ENCODE measurements around the gene IFI27L1.
"Not testable (repeated sequence)": the region's sequence is repeated elsewhere in the genome, so short reads cannot be mapped to it uniquely, and the experiment has no call there.

Gene IFI27L1

GRCh38 chr14:94062344-94062940, 18.7 kb upstream of the IFI27L1 start:
- no peak overlapping the region for H2BK120ac ChIP-seq (ENCODE audit: low read depth, low read length)
- peaks cover 0 to 5% of the 10 kb centered on the region in 2 donors for H3K4me1 ChIP-seq (ENCODE audit: control insufficient read depth in 2 of 2, insufficient read depth in 1 of 2, low read depth in 1 of 2, low read length in 2 of 2)
- H2BK15ac ChIP-seq (ENCODE audit: low read length), result no peak overlapping the region
- no peak for DNase-seq (ENCODE audit: low spot score)
- no peak overlapping the region for H3K9ac ChIP-seq (ENCODE audit: low read depth, low read length, poor library complexity)
- no peak overlapping the region for H4K91ac ChIP-seq (ENCODE audit: low read depth, low read length, poor library complexity)
- no peak overlapping the region for H3K4me3 ChIP-seq (ENCODE audit: low read length in 2 of 2)
- H3K4me2 ChIP-seq (ENCODE audit: insufficient read depth, low read length, poor library complexity, severe bottlenecking), result no peak overlapping the region
- peaks cover 0 to 5% of the 10 kb centered on the region in 2 donors for H3K9me3 ChIP-seq (replicated peaks in 1 of 2; ENCODE audit: control insufficient read depth in 2 of 2, insufficient read depth in 1 of 2, low read depth in 1 of 2, low read length in 2 of 2)
- H2AFZ ChIP-seq (ENCODE audit: low read length), result no peak overlapping the region
- H4K8ac ChIP-seq (ENCODE audit: low read depth, low read length), result no peak overlapping the region
- no peak overlapping the region for H2BK5ac ChIP-seq (ENCODE audit: low read length)
- H3K36me3 ChIP-seq (replicated peaks in 1 of 2; ENCODE audit: control insufficient read depth in 2 of 2, insufficient read depth in 2 of 2, low read length in 2 of 2), result peaks cover 33 to 77% of the 10 kb centered on the region in 2 donors
- peaks cover 9% of the 10 kb centered on the region for H3K79me1 ChIP-seq (ENCODE audit: low read depth, low read length)
- H3K18ac ChIP-seq (ENCODE audit: low read length), result no peak overlapping the region
- H3K14ac ChIP-seq (ENCODE audit: low read length), result no peak overlapping the region
- H3K4ac ChIP-seq (ENCODE audit: low read length), result no peak overlapping the region
- no peak overlapping the region for H3K23ac ChIP-seq (ENCODE audit: low read depth, low read length, poor library complexity)
- no peak overlapping the region for H3K27ac ChIP-seq (replicated peaks; ENCODE audit: low read length)
- no peak overlapping the region for H2AK5ac ChIP-seq (ENCODE audit: low read depth, low read length)
- H2BK12ac ChIP-seq (ENCODE audit: low read length), result no peak overlapping the region
- no peaks in the 10 kb centered on the region for H3K27me3 ChIP-seq (ENCODE audit: control insufficient read depth in 3 of 3, insufficient read depth in 3 of 3, low read depth in 1 of 3, low read length in 3 of 3)
- WGBS, 2 donors (ENCODE audit: extremely low coverage in 2 of 2, insufficient read length in 2 of 2, insufficient replicate concordance in 1 of 2), result no CpG with 5 or more reads among the region's 9 CpGs

- Histone ChIP-seq H3K27me3 (ENCODE audit: control insufficient read depth in 3 of 3, insufficient read depth in 3 of 3, low read depth in 1 of 3, low read length in 3 of 3) (no peaks in the 10 kb centered on the region), H3K36me3 (replicated peaks in 1 of 2; ENCODE audit: control insufficient read depth in 2 of 2, insufficient read depth in 2 of 2, low read length in 2 of 2) (peaks cover 8 to 39% of the 10 kb centered on the region in 2 donors), H2AK5ac (ENCODE audit: low read depth, low read length) (no peak overlapping the region), H2BK12ac (ENCODE audit: low read length) (no peak overlapping the region), H3K4me3 (ENCODE audit: low read length in 2 of 2) (no peak overlapping the region), H3K4ac (ENCODE audit: low read length) (no peak overlapping the region), H2BK15ac (ENCODE audit: low read length) (no peak overlapping the region), H4K8ac (ENCODE audit: low read depth, low read length) (no peak overlapping the region), H4K91ac (ENCODE audit: low read depth, low read length, poor library complexity) (no peak overlapping the region), H3K9ac (ENCODE audit: low read depth, low read length, poor library complexity) (peak overlapping the region; percentile 70), H2BK120ac (ENCODE audit: low read depth, low read length) (no peak overlapping the region), H2AFZ (ENCODE audit: low read length) (no peak overlapping the region), H3K27ac (replicated peaks; ENCODE audit: low read length) (no peak overlapping the region), H3K18ac (ENCODE audit: low read length) (peak overlapping the region; percentile 35), H2BK5ac (ENCODE audit: low read length) (no peak overlapping the region), H3K4me1 (ENCODE audit: control insufficient read depth in 2 of 2, insufficient read depth in 1 of 2, low read depth in 1 of 2, low read length in 2 of 2) (peaks cover 0 to 5% of the 10 kb centered on the region in 2 donors), H3K4me2 (ENCODE audit: insufficient read depth, low read length, poor library complexity, severe bottlenecking) (no peak overlapping the region), H3K79me1 (ENCODE audit: low read depth, low read length) (peaks cover 9% of the 10 kb centered on the region), H3K9me3 (replicated peaks in 1 of 2; ENCODE audit: control insufficient read depth in 2 of 2, insufficient read depth in 1 of 2, low read depth in 1 of 2, low read length in 2 of 2) (peaks cover 0 to 30% of the 10 kb centered on the region in 2 donors), H3K23ac (ENCODE audit: low read depth, low read length, poor library complexity) (no peak overlapping the region), H3K14ac (ENCODE audit: low read length) (no peak overlapping the region)
- WGBS, 2 donors (ENCODE audit: extremely low coverage in 2 of 2, insufficient read length in 2 of 2, insufficient replicate concordance in 1 of 2), result no CpG with 5 or more reads among the region's 8 CpGs
- DNase-seq (ENCODE audit: low spot score), result no peak
Measured at GRCh38 chr14:94066089-94066676, 14.9 kb upstream of the IFI27L1 start.

GRCh38 chr14:94072076-94072475, 9.0 kb upstream of the IFI27L1 start:
- not testable (repeated sequence) for H3K14ac ChIP-seq (ENCODE audit: low read length); DNase-seq (ENCODE audit: low spot score); H2BK120ac ChIP-seq (ENCODE audit: low read depth, low read length); H4K91ac ChIP-seq (ENCODE audit: low read depth, low read length, poor library complexity); H3K27ac ChIP-seq (replicated peaks; ENCODE audit: low read length); H3K23ac ChIP-seq (ENCODE audit: low read depth, low read length, poor library complexity); H4K8ac ChIP-seq (ENCODE audit: low read depth, low read length); H3K79me1 ChIP-seq (ENCODE audit: low read depth, low read length); H2BK12ac ChIP-seq (ENCODE audit: low read length); H3K4me2 ChIP-seq (ENCODE audit: insufficient read depth, low read length, poor library complexity, severe bottlenecking); H3K4me1 ChIP-seq (ENCODE audit: control insufficient read depth in 2 of 2, insufficient read depth in 1 of 2, low read depth in 1 of 2, low read length in 2 of 2); H2AFZ ChIP-seq (ENCODE audit: low read length); H3K4ac ChIP-seq (ENCODE audit: low read length); H3K18ac ChIP-seq (ENCODE audit: low read length); H3K27me3 ChIP-seq (ENCODE audit: control insufficient read depth in 3 of 3, insufficient read depth in 3 of 3, low read depth in 1 of 3, low read length in 3 of 3); H3K4me3 ChIP-seq (ENCODE audit: low read length in 2 of 2); H2BK15ac ChIP-seq (ENCODE audit: low read length); H2BK5ac ChIP-seq (ENCODE audit: low read length); H3K9ac ChIP-seq (ENCODE audit: low read depth, low read length, poor library complexity); H2AK5ac ChIP-seq (ENCODE audit: low read depth, low read length)
- Histone ChIP-seq H3K36me3 (replicated peaks in 1 of 2; ENCODE audit: control insufficient read depth in 2 of 2, insufficient read depth in 2 of 2, low read length in 2 of 2) (peaks cover under 1 to 28% of the 10 kb centered on the region in 2 donors), H3K9me3 (replicated peaks in 1 of 2; ENCODE audit: control insufficient read depth in 2 of 2, insufficient read depth in 1 of 2, low read depth in 1 of 2, low read length in 2 of 2) (peaks cover 0 to 68% of the 10 kb centered on the region in 2 donors)
- no CpG with 5 or more reads among the region's 3 CpGs for WGBS, 2 donors (ENCODE audit: extremely low coverage in 2 of 2, insufficient read length in 2 of 2, insufficient replicate concordance in 1 of 2)

- no peak overlapping the region for H4K8ac ChIP-seq (ENCODE audit: low read depth, low read length)
- peaks cover 11 to 53% of the 10 kb centered on the region in 2 donors for H3K36me3 ChIP-seq (replicated peaks in 1 of 2; ENCODE audit: control insufficient read depth in 2 of 2, insufficient read depth in 2 of 2, low read length in 2 of 2)
- H2BK120ac ChIP-seq (ENCODE audit: low read depth, low read length), result no peak overlapping the region
- H3K4me1 ChIP-seq (ENCODE audit: control insufficient read depth in 2 of 2, insufficient read depth in 1 of 2, low read depth in 1 of 2, low read length in 2 of 2), result peaks cover 0 to 3% of the 10 kb centered on the region in 2 donors
- peaks cover 0 to 71% of the 10 kb centered on the region in 2 donors for H3K9me3 ChIP-seq (replicated peaks in 1 of 2; ENCODE audit: control insufficient read depth in 2 of 2, insufficient read depth in 1 of 2, low read depth in 1 of 2, low read length in 2 of 2)
- no peak overlapping the region for H2BK15ac ChIP-seq (ENCODE audit: low read length)
- H3K18ac ChIP-seq (ENCODE audit: low read length), result no peak overlapping the region
- H2AFZ ChIP-seq (ENCODE audit: low read length), result no peak overlapping the region
- H3K9ac ChIP-seq (ENCODE audit: low read depth, low read length, poor library complexity), result no peak overlapping the region
- no peak overlapping the region for H3K27ac ChIP-seq (replicated peaks; ENCODE audit: low read length)
- H2BK5ac ChIP-seq (ENCODE audit: low read length), result no peak overlapping the region
- no peak overlapping the region for H3K4ac ChIP-seq (ENCODE audit: low read length)
- DNase-seq (ENCODE audit: low spot score), result no peak
- no peak overlapping the region for H2BK12ac ChIP-seq (ENCODE audit: low read length)
- no peak overlapping the region for H4K91ac ChIP-seq (ENCODE audit: low read depth, low read length, poor library complexity)
- H3K14ac ChIP-seq (ENCODE audit: low read length), result no peak overlapping the region
- no peak overlapping the region for H3K4me3 ChIP-seq (ENCODE audit: low read length in 2 of 2)
- no peaks in the 10 kb centered on the region for H3K27me3 ChIP-seq (ENCODE audit: control insufficient read depth in 3 of 3, insufficient read depth in 3 of 3, low read depth in 1 of 3, low read length in 3 of 3)
- WGBS, 2 donors (ENCODE audit: extremely low coverage in 2 of 2, insufficient read length in 2 of 2, insufficient replicate concordance in 1 of 2), result no CpG with 5 or more reads among the region's 3 CpGs
- H2AK5ac ChIP-seq (ENCODE audit: low read depth, low read length), result no peak overlapping the region
- peaks cover 2% of the 10 kb centered on the region for H3K79me1 ChIP-seq (ENCODE audit: low read depth, low read length)
- no peak overlapping the region for H3K23ac ChIP-seq (ENCODE audit: low read depth, low read length, poor library complexity)
- H3K4me2 ChIP-seq (ENCODE audit: insufficient read depth, low read length, poor library complexity, severe bottlenecking), result no peak overlapping the region
Measured at GRCh38 chr14:94074534-94074933, 6.6 kb upstream of the IFI27L1 start.

Measured in neuronal stem cell (in vitro differentiated cells).